ENCODE measurements around the gene VWF.

Gene VWF

GRCh38 chr12:6058481-6059161 is 65.8 kb downstream of the VWF start:
- DNase-seq = no peak

DNA sequence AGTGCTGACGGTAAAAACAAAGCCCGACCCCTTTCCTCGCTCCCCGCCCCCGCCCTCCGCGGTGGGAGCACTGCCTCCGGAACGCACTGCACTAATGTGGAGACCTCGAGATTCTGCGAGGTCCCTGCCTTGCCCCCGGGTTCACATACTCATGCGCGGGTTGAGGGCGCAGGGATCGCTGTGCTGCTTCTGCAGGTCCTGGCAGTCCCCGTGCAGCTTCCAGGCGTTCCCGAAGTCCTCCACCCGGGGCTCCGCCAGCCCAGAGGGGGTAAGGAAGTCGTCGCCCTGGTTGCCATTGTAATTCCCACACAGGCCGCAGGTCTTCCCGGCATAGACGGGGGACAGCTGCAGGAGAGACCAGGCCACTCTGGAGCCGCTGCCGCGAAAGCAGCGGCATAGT is 66.8 kb downstream of the VWF start:
- no peak for DNase-seq

DNA sequence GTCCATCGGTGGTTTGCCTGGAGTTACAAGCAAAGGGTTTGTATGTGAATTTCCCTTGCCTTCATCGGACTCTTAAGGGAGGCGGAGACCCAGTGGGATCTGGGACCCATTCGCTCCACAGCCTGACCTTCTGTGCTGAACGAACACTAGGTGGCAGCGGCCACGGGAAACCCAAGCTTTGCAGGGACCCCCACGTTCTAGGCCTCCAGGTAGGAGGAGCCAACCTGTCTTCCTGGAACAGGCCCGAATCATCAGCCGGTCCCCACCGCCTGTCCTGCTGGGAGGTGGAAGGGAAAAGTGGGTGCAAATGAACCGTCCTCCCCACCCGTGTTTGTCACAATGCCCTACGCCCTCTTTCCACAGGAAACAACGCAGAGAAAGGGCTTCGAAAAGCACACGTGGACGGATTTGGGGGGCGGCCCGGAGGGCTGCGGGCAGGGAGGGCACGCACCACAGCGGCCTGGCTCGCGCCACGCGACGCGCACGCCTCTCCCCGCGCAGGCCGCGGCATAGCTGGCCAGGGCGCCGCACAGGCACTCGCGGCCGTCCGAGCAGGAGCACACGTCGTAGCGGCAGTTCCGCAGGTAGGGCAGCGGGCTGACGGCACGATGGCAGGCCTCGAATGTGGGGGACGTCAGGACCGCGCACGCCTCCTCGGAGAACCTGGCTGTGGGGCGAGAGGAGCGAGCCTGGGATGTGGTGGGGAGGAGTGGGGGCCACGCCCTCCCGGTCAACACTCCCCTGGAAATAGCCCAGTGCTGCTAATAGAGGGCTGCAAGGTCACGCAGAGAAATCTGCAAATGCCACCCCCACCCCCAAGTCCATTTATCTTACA is 67.8 kb downstream of the VWF start:
- no peak for DNase-seq

- no peak for DNase-seq
These were observed 70.9 kb downstream of the VWF start for GRCh38 chr12:6053541-6053940.

- no peak for DNase-seq
These were observed 71.5 kb downstream of the VWF start for GRCh38 chr12:6052940-6053329.

GRCh38 chr12:6052206-6052939 is 72.1 kb downstream of the VWF start:
- DNase-seq = no peak

DNA sequence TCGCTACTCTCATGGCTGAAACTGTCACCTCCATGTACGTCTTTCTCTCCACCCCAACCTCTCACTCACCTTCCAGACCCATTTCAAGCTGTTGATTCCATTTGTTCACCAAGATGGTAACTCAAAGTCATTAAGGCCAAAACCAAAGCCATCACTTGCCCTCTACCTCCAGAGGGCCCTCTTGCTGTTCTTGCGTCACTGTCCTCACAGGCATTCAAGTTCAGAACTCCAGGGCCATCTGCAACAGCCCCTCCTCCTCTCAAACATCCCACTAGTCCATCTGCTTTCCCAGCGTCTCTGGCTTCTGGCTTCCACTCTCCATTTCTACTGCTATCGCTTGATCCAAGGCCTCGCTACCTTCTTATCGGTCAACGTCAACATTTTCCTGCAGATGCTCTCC is 74.5 kb downstream of the VWF start:
- no peak for DNase-seq

DNA sequence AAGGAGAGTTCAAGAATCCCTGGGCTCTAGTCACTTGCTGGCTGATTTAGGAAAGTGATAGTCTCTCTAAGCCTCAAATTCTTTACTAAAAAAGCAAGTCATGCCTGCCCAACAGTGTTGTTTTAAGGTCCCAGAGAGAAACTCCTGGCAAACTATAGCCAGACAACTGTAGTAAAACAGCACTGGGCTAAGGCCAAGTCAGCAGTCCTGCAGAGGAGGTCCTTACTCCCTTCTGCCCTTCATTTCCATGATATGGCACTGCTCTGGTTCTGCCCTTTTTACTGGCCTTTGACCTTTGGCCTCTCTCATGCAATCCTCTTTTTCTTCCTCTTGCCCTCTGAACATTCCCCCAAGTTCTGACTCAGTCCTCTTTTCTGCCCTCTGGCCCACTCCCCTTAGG is 74.9 kb downstream of the VWF start:
- DNase-seq = no peak

GRCh38 chr12:6047249-6048237 is 76.9 kb downstream of the VWF start:
- no peak for DNase-seq

DNA sequence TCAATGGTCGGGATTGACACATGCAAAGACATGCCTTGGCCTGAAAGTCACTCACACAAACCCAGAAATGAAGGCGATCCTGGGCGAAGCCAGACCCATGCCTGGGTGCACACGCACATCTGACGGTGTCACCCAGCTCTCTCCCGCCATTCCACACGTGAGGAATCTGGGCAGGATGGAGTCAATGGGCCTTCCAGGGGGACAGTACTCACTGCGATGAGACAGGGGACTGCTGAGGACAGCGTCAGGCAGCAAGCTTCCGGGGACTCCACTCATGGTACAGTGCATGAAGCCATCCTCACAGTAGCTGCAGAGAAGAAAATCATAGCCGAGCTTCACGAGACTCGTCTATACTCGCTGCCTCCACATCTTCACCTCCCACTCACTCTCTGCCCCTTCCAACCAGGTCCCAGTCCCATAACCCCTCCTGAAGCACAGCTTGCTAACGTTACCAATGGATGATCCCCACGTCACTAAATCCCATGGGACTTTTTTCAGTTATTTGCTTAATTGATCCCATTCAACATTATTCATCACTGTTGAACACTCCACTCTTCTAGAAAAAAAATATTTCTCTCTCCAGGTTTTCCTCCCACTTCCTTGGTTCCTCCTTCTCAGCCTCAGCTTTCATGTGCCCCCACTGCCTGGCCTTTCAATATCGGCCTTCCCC is 77.8 kb downstream of the VWF start:
- DNase-seq = no peak

GRCh38 chr12:6045438-6045837 is 79.0 kb downstream of the VWF start:
- DNase-seq = no peak

- no peak for DNase-seq
These were observed 80.4 kb downstream of the VWF start for GRCh38 chr12:6044082-6044481.

- no peak for DNase-seq
These were observed 82.0 kb downstream of the VWF start for GRCh38 chr12:6042446-6042845.

DNA sequence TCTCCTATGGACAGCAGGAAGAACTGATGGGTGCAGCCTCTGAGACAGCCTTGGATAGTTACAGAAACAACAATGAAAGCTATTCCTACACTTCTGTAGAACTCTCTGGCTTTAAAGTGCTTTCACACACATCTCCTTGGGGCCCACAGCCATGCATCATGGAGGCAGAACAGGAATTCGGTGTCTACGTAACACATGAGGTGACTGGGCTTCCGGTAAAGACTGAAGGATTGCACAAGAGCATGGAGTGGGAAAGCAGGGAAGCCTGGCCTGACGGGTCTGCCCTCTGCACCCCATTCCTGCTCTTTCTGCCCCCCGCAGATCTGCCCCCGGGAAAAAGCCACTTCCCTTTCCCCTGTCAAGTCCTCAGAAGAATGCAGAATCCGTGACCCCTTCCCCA is 82.6 kb downstream of the VWF start:
- no peak for DNase-seq

- no peak for DNase-seq
These were observed 83.7 kb downstream of the VWF start for GRCh38 chr12:6040815-6041214.

DNA sequence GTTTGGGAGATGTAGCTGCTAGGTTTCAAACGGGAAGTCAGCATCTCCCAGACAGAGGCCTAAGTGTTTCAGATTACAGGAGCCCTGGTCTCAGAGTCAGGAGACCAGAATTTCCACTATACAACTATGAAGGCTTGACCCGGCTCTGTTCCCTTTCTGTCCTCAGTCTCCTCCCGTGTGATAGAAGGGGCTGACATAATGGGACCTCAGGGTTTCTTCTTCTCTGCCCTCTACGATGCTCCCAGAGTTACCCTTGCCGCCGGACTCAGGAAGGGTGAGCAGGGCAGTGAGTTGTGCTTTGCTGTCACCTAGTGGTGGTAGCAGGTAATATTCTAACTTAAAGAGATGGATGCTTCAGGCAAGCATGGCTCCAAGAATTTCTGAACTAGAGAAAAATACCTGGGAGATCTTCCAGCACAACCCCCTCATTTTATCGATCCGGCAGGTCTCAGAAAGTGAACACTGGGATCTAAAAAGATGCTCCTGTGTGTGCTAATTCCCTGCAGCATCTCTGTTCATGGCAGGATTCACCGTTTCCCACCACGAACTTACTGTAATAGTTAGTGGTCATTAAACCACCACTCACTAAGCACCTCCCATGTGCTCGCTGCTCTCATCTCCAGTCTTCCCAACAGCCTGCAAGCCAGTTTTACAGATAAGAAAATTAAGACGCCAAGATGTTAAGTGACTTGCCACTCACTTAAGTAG is 84.4 kb downstream of the VWF start:
- peak; percentile 61 for DNase-seq

GRCh38 chr12:6038160-6038559 is 86.3 kb downstream of the VWF start:
- DNase-seq = peak; percentile 67

- DNase-seq = no peak
These were observed 87.0 kb downstream of the VWF start for GRCh38 chr12:6037459-6037858.

- no peak for DNase-seq
These were observed 88.0 kb downstream of the VWF start for GRCh38 chr12:6036509-6036908.

- DNase-seq = no peak
These were observed 89.9 kb downstream of the VWF start for GRCh38 chr12:6034596-6034995.

- DNase-seq = no peak
These were observed 90.9 kb downstream of the VWF start for GRCh38 chr12:6033546-6033945.
